ENCODE data around the gene PRMT1. TPM values are rescaled to one million over a fixed set of nuclear protein-coding genes. Genes with fewer than 3 reads are reported as not detected.

The PRMT1 gene
- total RNA-seq, 1 donor from 2014 or later = 122 TPM

DNA sequence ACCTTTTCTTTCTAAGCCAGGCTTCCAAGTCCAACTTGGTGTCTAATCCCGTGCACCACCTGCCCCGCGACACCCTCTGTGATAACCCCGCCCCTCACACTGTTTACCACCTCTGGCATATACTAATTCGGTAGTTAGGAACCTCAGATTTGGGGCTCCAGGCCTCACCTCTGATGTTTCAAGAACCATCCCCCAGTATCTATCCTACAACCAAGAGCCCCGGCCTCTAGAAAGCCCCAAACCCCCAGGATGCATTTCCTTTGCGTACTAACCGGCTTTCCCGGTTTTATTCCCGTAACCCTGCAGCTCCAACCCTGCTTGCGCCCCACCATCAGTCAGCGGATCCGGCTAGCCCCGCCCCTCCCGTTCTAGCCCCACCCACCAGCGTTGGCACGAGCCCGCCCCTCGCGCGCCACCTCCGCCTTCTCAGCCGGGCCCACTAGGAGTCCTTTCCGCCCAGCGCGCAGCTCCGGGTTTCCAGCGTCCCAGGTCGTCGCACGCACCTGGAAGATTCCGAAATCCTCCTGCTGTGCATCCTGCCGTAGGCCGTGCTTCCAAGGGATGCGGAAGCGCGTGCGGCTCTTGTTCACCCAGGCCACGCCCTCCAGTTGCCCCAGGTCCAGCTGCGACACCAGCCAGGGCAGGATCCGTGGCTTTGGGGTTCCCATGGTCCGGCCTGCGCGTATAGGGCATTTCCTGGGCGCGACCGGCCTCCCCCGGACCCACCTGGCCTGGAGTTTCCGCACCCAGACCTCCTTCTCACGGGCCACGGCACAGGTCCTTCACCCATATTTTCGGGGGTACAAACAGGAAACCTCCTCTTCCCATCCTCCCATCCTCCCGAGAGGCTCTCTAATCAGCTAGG, 12.7 kb upstream of the PRMT1 start:
- intact Hi-C loops (cut with DNase I) = no loop called here
- ATAC-seq (peak; percentile 76), DNase-seq (ENCODE audit: missing footprints) (peak; percentile 93)

DNA sequence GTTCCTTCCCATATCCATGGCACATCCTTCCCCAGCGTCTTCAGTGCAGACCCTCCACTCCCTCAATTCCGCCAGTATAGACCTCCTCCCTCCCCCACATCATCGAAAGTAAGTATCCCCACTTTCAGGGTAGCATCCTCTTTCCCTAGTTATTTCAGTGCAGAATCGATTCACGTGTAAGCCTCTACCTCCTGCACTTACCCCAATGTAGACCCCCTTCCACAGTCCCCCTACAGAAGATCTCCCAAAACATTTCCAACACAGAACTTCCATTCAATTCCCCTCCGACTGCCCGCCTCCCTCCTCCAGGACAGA, 12.1 kb upstream of the PRMT1 start:
- DNase-seq (ENCODE audit: missing footprints) = no peak
- no peak for ATAC-seq
- intact Hi-C loops (cut with DNase I) = no loop called here

DNA sequence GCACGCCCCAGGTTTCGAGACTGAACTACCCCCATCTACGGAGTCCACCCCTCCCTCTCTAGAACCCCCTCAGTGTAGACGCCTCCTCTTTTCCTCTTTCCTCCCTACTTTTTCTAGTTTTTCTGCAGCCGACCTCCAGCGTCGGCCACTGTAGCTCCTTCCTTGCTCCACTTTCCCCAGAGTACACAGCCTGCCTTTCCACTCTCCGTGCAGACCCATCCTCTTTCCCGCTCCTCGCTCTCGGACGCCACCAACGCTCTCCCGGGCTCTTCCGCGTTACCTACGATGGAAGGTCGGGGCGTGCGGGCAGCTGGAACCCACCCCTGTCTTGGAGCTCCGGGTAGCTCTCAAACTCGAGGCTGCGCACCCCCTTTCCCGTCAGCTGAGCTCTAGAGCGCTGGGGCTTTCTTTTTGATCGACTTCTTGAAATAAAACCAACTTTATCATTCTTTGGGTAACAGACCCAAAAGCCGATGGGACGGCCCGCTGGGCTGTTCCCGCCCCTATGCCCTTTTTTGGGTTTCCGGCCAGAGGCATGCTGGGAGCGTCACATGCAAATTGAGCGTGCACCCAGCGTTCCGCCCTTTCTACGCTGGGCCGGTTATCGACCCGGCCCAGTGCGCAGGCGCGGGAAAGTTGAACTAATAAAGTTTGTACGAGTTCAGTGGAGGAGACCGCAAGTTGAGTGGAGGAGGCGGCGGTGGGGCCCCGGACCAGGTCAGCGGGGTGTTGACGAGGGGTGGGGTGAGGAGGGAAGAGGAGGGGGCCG, 11.5 kb upstream of the PRMT1 start, which contains the start of the genes BCL2L12 and IRF3:
Gene BCL2L12 (plus strand): TSS at position 583 of the 769 bp plus-strand sequence. CDS start 760 bp downstream, outside the sequence.
Gene IRF3 (minus strand): TSS at position 507 of the 769 bp plus-strand sequence. CDS start 1,019 bp downstream, outside the sequence.
- ATAC-seq = peak; percentile 93
- peak; percentile 99 for DNase-seq (ENCODE audit: missing footprints)
- intact Hi-C loops (cut with DNase I) = no loop called here

- intact Hi-C loops (cut with DNase I) = no loop called here
- no peak for ATAC-seq
- DNase-seq (ENCODE audit: missing footprints) = no peak
Observed at GRCh38 chr19:49666120-49666444, 11.0 kb upstream of the PRMT1 start.

DNA sequence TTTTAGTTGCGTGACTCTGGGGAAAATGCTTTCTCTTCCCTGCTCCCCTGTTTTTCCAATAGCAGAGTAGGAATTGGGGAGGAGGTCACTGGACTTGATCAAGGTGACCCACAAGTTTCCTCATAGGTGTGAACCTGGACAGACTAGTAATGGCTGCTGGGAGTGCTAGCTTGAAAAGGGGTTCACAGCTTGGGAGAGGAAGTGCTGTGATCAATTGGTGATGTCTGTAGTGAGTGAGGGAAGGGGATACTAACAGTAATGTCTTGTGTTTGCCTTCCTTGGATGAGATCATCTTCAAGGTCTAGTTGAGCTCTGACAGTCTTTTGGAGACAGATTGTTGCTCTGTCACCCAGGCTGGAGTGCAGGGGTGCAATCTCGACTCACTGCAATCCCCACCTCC, 9.6 kb upstream of the PRMT1 start:
- ATAC-seq (no peak), DNase-seq (ENCODE audit: missing footprints) (no peak)
- intact Hi-C loops (cut with DNase I) = no loop called here

- intact Hi-C loops (cut with DNase I) = no loop called here
- no peak for ATAC-seq
- no peak for DNase-seq (ENCODE audit: missing footprints)
Observed at GRCh38 chr19:49669516-49669915, 7.6 kb upstream of the PRMT1 start.

DNA sequence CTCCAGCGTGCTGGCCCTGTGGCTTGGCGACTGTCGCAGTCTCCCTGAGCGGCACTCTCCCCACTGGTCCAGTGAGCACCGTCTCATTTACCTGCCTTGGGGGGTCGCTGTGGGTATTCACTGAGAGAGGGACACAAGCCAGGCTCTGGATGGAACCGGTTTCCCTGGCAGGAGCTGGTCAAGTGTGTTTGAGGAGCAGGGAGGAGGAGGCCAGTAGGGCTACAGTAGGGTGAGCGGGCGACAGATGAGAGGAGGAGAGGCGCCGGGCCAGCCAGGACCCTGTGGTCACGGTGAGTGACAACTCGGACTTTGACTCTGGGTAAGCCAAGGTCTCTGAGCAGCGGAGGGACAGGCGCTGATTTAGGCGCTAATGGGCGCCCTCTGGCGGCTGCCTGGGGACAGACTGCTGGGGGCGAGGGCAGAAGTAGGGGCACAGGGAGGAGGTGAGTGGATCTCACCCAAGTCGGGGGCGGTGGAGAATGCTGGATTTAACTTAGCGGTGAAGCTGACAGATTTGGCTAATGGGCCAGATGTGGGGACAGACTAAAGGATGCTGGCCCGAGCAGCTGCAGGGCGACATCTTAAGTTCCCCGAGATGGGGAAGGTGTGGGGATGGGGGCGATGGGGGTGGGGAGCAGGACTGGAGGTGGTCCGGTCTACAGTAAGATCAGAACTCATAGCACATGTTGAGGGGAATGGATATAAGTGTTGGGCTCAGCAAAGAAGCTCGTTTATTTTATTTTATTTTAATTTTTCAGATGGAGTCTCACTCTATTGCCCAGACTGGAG, 4.7 kb upstream of the PRMT1 start:
- intact Hi-C loops (cut with DNase I) = loop anchor here (5.0 kb wide), 2 partner anchors 80 to 100 kb away; partner anchors contain the start of gene PRR12
- DNase-seq (ENCODE audit: missing footprints) (peak; percentile 91), ATAC-seq (no peak)

DNA sequence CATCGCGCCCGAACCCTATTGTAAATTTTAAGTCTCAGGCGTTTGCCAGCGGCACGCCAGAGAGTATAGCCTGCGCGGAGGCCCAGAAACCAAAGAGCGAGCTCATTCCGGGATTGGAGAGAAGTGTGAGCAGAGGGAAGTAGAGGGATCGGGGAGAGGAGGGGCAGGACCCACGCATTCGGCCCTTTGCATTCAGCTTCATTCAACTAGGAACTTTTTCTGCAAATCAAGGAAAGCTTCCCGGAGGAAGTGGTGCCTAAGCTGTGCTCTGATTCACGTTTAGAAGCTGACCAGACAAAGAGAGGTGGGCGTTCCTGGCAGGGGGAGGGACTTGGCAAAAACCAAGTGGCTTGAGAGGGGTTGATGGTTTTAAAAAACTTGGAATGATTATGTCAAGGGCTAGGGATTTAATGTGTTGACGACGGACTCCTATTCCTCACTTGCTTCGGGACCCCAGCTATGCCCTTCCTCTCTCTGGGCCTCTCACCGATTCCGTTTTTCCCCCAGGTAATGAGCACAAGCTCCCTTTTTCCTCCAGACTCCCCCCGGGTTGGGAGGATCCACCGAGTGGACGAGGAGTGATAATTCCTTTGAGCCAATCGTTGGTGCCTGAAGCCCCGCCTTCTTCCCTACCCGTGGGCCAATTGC, 811 bp upstream of the PRMT1 start:
- DNase-seq (ENCODE audit: missing footprints) (peak; percentile 77), ATAC-seq (peak; percentile 51)
- intact Hi-C loops (cut with DNase I) = loop anchor here (2.0 to 5.0 kb wide), 3 partner anchors 35 to 224 kb away; partner anchors contain the start of genes AKT1S1, ALDH16A1, PIH1D1 and RRAS

DNA sequence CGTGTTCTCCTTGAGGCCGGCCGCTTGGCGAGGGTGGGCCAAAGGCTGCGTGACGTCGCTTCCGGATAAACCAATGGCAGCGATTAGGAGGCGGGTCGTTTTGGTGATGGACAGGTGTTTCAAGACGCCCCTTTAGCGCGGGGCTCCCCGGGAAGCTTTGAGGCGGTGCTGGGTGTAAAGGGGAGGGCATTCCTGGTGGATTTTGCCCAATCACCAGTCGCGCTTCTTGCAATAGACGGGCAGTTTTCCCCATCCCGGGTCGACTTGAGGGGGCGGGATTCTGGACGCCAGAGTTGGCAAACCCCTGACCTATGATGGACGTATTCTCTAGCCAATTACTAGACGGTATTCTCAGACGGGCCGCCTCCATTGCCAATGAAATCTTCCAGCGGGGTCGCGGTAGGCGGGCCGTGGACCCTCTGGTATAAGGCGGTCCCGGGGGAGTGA, 264 bp upstream of the PRMT1 start:
- DNase-seq (ENCODE audit: missing footprints) = peak; percentile 99
- intact Hi-C loops (cut with DNase I) = loop anchor here (1.0 to 5.0 kb wide), 5 partner anchors 36 to 225 kb away; partner anchors contain the start of genes AKT1S1, ALDH16A1, FUZ and PIH1D1
- ATAC-seq = peak; percentile 92

GRCh38 chr19:49677901-49678674, 1.0 kb downstream of the PRMT1 start:
- peak; percentile 83 for DNase-seq (ENCODE audit: missing footprints)
- ATAC-seq = no peak
- intact Hi-C loops (cut with DNase I) = loop anchor here (1.0 to 5.0 kb wide), 5 partner anchors 37 to 226 kb away; partner anchors contain the start of genes AKT1S1, ALDH16A1, FUZ and PIH1D1

DNA sequence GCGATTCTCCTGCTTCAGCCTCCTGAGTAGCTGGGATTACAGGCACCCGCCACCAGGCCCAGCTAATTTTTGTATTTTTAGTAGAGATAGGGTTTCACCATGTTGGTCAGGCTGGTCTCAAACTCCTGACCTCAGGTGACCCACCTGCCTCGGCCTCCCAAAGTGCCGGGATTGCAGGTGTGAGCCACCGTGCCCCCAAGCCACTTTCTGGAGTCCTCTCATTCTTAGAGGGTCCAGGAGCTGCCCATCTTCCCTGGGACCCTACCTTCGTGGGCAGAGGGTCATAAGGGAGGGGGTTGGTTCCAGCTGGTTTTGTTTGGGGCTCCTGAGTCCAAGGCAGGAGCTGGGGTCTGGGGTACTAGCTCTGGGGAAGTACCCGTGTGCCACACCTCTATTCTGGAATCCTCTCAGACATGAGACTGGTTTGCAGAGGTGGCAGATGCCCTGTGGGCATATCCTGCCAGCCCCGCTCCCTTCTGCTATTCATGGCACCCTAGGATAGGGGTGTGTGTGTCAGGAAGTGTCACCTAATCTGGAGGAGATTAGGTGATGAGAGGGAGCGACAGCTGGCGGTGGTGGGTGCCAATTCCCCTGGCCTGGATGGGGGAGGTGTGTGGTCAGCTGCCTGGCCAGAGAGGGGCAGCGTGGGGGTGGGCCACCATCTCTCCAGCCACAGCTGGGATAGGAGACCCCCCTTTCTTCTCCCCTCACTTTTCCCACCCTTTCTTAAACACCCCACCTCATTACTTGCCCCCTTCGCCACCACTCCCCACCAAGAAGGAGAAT, 2.1 kb downstream of the PRMT1 start:
- no peak for ATAC-seq
- intact Hi-C loops (cut with DNase I) = loop anchor here (5.0 kb wide), 2 partner anchors 198 to 227 kb away; partner anchors contain the start of genes AKT1S1, ALDH16A1, PIH1D1 and TBC1D17
- DNase-seq (ENCODE audit: missing footprints) = peak; percentile 20

DNA sequence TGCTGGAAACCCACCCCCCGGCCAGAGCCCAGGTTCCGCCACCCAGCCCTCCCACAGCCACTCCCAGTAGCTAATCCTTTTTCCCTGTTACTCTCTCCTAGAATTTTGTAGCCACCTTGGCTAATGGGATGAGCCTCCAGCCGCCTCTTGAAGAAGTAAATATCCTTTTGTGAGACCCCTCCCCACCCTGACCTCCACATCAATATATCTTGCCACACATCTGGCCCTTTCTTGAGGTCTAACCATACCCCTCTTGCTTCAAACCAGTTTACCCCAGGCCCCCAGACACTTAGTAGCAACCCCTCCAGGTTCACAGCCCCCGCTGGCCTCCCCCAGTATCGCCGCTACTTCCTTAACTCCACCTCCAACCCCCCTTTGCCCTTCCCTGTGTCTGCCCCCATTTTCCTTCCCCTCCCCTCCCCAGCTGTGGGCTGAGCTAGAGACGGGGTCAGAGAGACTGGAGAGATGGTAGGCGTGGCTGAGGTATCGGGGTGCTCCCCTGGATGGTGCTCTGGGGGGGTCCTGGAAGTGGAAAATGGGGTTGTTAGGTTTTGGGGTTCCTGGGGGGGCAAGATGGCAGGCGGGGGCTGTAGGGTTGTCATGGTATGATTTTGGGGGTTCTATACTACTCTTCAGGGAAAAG, 2.8 kb downstream of the PRMT1 start:
- intact Hi-C loops (cut with DNase I) = loop anchor here (5.0 kb wide), 2 partner anchors 197 to 228 kb away; partner anchors contain the start of genes AKT1S1, ALDH16A1, PIH1D1 and TBC1D17
- ATAC-seq (no peak), DNase-seq (ENCODE audit: missing footprints) (peak; percentile 11)

DNA sequence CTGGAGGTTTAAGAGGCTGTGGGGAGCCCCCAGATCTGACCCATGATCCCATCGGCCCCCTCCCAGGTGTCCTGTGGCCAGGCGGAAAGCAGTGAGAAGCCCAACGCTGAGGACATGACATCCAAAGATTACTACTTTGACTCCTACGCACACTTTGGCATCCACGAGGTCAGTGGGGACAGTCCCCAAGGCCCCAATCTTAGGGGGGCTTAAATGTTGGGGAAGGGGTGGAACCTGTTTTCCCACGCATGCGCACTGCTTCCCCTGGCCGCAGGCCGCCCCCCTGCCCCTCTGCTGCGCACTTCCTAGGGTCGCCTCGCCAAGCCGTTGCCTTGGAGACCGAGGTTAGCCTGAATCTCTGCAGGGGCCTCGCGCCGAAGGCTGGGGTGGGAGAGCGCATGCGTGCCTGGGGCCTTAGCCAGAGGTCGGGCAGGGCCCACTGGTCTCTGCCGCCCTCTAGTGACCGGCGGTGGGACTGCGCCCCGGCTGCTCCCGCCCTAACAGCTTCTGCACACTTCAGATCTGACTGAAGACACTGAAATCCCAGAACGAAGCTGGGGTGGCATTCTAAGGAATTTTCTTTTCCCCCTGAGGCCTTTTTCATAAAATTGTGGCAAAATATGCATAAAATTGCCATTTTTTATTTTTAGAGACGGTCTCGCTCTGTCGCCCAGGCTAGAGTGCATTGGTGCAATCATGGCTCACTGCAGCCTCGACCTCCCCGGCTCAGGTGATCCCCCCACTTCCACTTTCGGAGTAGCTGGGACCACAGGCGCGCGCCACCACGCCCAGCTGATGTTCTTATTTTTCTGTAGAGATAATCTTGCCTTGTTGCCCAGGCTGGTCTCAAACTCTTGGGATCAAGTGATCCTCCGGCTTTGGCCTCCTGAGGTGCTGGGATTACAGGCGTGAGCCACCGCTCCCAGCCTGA, 3.6 kb downstream of the PRMT1 start:
- ATAC-seq (no peak), DNase-seq (ENCODE audit: missing footprints) (peak; percentile 95)
- intact Hi-C loops (cut with DNase I) = no loop called here

GRCh38 chr19:49681830-49682229, 4.8 kb downstream of the PRMT1 start:
- DNase-seq (ENCODE audit: missing footprints) (peak; percentile 33), ATAC-seq (no peak)
- intact Hi-C loops (cut with DNase I) = no loop called here

GRCh38 chr19:49682274-49682673, 5.2 kb downstream of the PRMT1 start:
- ATAC-seq = no peak
- peak; percentile 6 for DNase-seq (ENCODE audit: missing footprints)
- intact Hi-C loops (cut with DNase I) = no loop called here

All from Right ventricle myocardium inferior (tissue), 1 donor.